GM19372 (cell line): ENCODE measurements around the gene RREB1.

Experiments used
- ATAC-seq: cut with Tn5 transposase; IDR thresholded peaks from one replicate; pipeline ENCODE4 v1.9.1; 2021; ENCODE audit warnings: mild to moderate bottlenecking, low read depth, moderate library complexity; ENCODE audit not compliant: unreplicated experiment

Gene RREB1

GRCh38 chr6:7107578-7108195, at the start of gene RREB1:
TSS of gene RREB1 (plus strand) at chr6:7107961. CDS start at chr6:7181912, 73,951 bp downstream.
- peak; percentile 52 for ATAC-seq

- ATAC-seq, result no peak
Measured at GRCh38 chr6:7058250-7058923, 49.4 kb upstream of the RREB1 start.

GRCh38 chr6:7060769-7061516, 46.8 kb upstream of the RREB1 start:
- no peak for ATAC-seq

- no peak for ATAC-seq
Measured at GRCh38 chr6:7062451-7063162, 45.2 kb upstream of the RREB1 start.

GRCh38 chr6:7067305-7067704, 40.5 kb upstream of the RREB1 start:
- no peak for ATAC-seq

- ATAC-seq, result no peak
Measured at GRCh38 chr6:7071405-7071804, 36.4 kb upstream of the RREB1 start.

- ATAC-seq, result peak; percentile 32
Measured at GRCh38 chr6:7073082-7073820, 34.5 kb upstream of the RREB1 start.

GRCh38 chr6:7073821-7074525, 33.8 kb upstream of the RREB1 start:
- peak; percentile 99 for ATAC-seq

- no peak for ATAC-seq
Measured at GRCh38 chr6:7074870-7075269, 32.9 kb upstream of the RREB1 start.

GRCh38 chr6:7075341-7076000, 32.3 kb upstream of the RREB1 start:
- ATAC-seq, result no peak

GRCh38 chr6:7077856-7078255, 29.9 kb upstream of the RREB1 start:
- ATAC-seq, result no peak

GRCh38 chr6:7078856-7079255, 28.9 kb upstream of the RREB1 start:
- no peak for ATAC-seq

GRCh38 chr6:7080311-7080710, 27.4 kb upstream of the RREB1 start:
- no peak for ATAC-seq

GRCh38 chr6:7085911-7086310, 21.9 kb upstream of the RREB1 start:
- ATAC-seq, result no peak

- ATAC-seq, result peak; percentile 47
Measured at GRCh38 chr6:7086488-7086887, 21.3 kb upstream of the RREB1 start.

GRCh38 chr6:7087066-7087465, 20.7 kb upstream of the RREB1 start:
- ATAC-seq, result no peak

GRCh38 chr6:7087491-7087979, 20.2 kb upstream of the RREB1 start:
- ATAC-seq, result no peak

- ATAC-seq, result no peak
Measured at GRCh38 chr6:7088076-7088742, 19.6 kb upstream of the RREB1 start.
